Stimulated activated CD4-positive, alpha-beta T cell treated with anti-CD3 and anti-CD28 coated beads, Interleukin-1b, Interleukin-23, amount 100 ng/mL, for 24 hours (primary cell): ENCODE results near the gene FAT1.

Experiments
- DNase-seq, 4 experiments: peaks; one replicate each; pipeline ENCODE4 v3.0.0-alpha.2; 2020; ENCODE audit warnings: low read depth in 4 of 4, low spot score in 1 of 4

Gene FAT1

GRCh38 chr4:186725469-186726425 lies 2.1 kb upstream of the FAT1 start:
- DNase-seq: no peak

GRCh38 chr4:186724864-186725468 lies 1.3 kb upstream of the FAT1 start:
- DNase-seq: no peak

DNA sequence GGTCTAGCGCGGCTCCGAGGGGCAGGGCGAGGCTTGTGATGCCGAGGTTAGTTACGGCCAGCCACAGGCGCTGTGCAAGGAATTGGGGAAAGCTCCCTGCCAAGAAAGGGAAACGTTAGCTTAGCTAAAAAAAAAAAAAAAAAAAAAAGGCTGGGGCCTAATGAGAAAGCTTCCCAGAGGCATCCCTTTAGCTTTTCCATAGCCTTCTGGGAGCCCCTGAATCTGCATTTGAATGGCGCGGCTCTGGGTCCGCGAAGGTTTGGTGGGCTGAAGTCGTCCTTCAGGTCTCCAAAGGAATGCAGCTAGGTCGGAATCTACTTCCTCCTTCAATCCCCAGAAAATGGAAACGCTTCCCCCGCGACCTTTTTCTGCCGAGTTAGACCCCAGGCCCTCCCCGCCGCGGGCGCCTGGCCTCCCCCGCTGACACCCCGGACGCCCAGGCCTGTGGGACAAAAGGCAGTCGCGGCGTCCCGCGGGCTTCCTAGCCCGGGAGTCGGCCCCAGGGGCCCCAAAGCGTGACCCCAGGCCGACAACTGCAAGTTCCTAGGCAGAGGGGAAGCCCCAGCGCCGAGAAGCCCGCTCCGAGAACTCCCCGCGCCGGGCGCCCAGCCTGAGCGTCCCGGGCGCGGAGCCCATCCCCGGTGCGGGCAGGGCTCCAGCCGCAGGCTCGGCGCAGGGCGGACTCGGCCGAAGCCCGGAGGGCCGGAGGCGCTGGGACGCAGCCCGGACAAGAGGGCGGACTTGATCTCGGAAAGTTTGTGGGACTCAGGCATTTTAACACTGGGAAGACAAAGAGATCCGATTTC lies 605 bp upstream of the FAT1 start:
- no peak for DNase-seq

DNA sequence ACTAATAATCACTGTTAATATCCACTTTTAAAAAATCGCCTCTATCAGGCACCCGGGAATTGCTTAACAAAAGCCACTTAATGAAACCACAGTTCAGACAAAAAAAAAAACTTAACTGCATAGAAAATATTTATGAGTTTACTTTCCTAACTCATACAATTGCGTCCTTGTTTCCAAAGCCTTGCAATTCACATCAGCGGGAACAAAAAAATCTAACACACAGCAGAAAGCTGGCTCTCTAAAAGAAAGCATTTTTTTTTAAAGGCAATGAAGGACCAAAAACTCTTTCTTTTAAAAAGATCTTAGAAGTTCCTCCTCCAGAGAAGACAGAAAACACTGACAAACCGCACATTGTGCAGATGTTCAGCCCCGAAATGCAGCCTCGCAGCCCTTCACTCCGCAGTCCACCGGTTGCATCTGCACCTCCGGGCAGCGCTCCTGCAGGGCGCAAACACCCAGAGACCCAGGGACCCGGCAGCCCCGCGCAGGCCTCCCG lies 812 bp downstream of the FAT1 start:
- DNase-seq: no peak

DNA sequence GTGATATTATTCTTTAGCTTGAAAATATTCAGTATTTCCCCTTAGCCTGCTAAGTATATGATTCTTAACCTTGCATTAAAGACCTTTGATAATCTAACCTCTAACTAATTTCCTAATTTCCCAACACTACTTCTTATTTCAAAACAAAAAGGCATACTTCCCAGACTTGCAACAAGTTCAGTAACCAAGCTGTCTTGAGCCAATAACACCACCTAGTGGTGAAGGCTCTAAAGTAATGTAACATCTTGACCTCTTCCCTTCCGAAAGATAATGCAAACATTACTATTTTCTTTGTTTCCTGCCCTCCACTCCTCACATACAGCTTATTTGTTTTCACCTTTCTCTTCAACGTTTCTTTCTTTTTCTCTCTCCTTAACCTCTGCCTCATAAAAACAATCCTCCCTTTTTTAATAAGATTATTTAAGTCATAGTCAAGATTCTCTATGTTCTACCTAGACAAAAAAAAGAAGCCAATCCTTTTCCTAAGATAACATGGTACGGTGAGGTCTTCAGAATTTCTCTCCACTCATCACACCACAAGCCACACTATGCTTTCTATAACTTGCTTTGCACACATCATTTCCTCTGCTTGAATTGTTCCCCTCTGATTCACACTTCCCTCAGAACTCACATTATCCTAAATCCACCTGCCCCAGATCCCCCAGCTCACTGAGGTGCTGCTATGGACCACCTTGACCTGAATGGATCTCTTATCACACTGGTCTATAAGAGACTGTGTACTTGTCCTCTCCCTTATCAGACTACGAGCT lies 3.5 kb downstream of the FAT1 start:
- DNase-seq: no peak

- no peak for DNase-seq
These were observed 6.1 kb downstream of the FAT1 start for GRCh38 chr4:186717556-186717955.

- DNase-seq: no peak
These were observed 8.6 kb downstream of the FAT1 start for GRCh38 chr4:186715077-186715476.

DNA sequence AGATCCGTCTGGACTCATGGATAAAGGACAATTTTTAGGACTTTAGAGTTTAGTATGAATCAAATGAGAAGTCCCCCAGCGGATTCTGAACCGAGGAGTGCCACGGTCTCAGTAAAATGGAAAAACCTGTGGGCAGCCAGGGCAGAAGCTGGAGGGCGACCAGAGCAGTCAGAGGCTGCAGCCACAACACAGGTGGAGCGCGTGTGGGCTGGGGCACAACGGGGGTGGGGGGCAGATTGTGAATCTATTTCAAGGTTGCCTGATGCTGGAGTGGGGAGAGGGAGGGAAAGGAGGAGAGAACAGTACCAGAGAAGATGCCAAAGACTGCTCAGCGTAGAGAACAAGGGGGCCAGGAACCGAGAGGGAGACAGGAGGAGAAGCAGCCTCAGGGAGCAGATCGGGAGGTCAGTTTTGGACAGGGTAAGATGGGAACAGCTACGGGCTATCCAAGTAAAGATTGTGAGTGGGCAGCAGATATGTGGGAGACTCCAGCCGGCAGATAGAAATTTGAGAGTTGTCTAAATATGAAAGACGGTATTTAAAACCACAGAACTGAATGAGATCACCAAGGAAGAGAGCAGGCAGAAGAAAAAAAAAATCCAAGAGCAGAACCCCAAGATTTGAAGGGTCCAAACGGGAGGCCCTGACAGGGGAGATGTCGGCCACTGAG lies 9.5 kb downstream of the FAT1 start:
- no peak for DNase-seq

DNA sequence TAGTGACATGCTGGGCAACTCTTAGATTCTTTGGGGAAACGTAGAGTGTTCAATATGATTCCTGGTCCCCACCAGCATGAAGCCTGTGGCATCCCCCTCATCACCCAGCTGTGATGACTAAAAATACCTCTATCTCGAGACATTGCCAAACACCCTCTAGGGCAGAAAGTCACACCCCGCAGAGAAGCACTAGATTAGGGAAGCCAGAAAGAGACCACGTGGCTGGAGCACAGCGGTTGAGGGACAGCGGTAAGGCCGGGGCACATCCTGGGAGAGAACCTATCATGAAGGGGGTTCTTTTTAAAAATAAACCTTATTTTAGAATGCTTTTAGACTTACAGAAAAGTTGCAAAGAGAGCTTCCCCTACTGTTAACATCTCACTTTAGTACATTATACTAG lies 11.0 kb downstream of the FAT1 start:
- DNase-seq: no peak

DNA sequence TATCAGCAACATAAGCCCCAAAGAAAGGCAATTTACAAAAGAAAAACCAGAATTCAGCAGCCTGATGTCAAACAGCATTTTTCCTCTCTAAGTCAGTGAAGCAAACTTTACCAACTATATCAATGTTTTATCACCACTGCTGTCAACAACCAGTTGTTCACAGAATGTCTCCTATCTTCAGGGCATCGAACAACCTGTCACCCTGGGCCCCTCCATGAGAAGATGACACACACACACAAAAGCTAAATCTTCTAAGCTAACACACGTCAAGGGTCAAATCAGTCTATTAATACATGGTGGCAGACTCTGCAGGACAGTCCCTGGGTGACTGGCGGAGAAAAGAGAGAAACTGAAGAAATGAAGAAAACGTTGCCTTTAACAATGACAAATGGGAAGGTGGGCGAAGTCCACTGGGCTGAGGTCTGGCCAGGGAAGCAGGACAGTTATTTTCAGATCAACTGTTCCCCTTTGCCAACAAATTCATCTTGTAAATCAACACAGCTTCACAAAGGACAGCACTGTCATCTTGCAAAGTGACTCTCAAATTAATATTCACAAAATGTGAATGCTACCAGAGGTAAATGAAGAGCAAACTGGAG lies 13.0 kb downstream of the FAT1 start:
- no peak for DNase-seq

- DNase-seq: no peak
These were observed 14.1 kb downstream of the FAT1 start for GRCh38 chr4:186709517-186709916.

DNA sequence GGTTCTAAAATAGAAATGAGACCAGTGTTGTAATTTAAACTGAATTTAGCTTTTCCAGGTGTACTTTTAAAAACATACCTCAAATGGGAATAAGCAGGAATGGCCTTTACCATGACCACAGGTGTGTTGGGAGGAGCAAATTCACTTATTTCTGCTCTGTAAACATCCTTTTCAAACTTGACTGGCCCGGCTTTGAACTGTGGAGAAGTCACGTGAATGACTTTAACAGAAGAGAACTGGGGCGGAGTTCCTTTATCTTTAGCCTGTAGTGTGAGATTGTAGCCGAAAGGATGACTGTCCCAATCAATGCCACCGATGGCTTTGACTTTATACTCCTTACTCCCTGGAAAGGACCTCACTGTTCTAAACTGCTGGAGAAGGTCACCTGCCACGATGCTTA lies 15.1 kb downstream of the FAT1 start:
- no peak for DNase-seq

DNA sequence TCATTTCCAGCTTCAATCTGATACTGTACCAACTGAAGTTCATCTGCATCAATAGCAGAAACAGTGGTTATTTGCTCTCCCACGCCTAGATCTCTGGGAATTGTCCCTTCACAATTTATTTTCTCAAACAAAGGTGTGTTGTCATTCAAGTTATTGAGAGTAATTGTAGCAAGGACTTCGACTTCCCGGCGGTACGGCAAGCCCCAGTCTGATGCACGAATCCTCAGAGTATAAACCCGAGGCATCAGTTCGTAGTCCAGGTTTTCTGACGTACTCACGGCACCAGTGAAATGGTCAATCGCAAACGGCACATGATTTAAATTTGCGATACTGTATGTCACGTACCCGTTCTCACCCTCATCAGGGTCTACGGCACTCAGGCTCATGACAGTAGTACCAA lies 15.7 kb downstream of the FAT1 start:
- no peak for DNase-seq

GRCh38 chr4:186707574-186707973 lies 16.1 kb downstream of the FAT1 start:
- DNase-seq: no peak

- DNase-seq: no peak
These were observed 19.6 kb downstream of the FAT1 start for GRCh38 chr4:186704057-186704456.

GRCh38 chr4:186703510-186703909 lies 20.1 kb downstream of the FAT1 start:
- DNase-seq: no peak

DNA sequence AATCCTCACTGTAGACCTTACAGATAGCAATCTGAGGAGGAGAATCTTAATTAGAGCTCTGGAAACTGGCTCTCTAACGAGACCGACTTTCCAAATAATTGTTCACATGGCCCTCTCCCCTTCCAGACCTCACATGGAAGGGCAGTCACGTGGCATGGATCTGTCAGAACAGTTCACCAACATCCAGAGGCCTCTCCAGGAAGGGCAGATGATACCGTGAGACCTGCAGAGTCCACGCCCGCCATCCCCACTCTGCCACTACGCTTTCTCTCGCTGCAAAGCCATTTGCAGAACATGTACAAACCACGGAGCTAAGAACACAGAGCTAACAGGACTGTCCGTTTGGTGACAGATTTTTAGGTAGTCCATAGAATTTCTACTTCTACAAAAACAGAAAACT lies 20.7 kb downstream of the FAT1 start:
- DNase-seq: no peak

DNA sequence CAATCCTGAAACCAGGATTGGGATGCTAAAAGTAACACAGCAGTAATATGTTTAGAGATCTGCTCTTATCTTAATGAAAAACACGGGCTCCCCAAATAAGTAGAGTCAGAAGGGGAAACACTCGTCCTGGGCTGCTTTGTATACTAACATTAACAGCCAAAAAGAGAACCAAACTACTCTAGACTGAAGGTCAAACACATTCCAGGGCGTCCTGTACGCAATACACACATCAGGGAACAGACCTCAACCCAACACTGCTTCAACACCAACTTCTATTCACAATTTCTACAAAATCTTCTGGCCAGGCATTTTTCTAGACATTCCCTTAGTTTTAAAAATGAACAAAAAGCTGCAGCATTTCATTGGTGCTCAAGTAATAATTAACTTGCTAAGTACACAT lies 21.4 kb downstream of the FAT1 start:
- DNase-seq: no peak

- no peak for DNase-seq
These were observed 21.9 kb downstream of the FAT1 start for GRCh38 chr4:186701788-186702187.

GRCh38 chr4:186701273-186701672 lies 22.4 kb downstream of the FAT1 start:
- DNase-seq: no peak
